Midbrain (tissue), 1 donor: ENCODE data around the gene IAH1.

Experiments used
- DNase-seq: peaks from one replicate; lab custom pipeline; 2025; lab: John Stamatoyannopoulos, UW

Gene IAH1, protein sequence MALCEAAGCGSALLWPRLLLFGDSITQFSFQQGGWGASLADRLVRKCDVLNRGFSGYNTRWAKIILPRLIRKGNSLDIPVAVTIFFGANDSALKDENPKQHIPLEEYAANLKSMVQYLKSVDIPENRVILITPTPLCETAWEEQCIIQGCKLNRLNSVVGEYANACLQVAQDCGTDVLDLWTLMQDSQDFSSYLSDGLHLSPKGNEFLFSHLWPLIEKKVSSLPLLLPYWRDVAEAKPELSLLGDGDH

GRCh38 chr2:9474361-9475057 is at the start of gene IAH1:
Gene IAH1, plus strand, starts transcription at chr2:9474551. Its CDS starts 16 bp downstream, at chr2:9474567.
- DNase-seq, result peak; percentile 66

DNA sequence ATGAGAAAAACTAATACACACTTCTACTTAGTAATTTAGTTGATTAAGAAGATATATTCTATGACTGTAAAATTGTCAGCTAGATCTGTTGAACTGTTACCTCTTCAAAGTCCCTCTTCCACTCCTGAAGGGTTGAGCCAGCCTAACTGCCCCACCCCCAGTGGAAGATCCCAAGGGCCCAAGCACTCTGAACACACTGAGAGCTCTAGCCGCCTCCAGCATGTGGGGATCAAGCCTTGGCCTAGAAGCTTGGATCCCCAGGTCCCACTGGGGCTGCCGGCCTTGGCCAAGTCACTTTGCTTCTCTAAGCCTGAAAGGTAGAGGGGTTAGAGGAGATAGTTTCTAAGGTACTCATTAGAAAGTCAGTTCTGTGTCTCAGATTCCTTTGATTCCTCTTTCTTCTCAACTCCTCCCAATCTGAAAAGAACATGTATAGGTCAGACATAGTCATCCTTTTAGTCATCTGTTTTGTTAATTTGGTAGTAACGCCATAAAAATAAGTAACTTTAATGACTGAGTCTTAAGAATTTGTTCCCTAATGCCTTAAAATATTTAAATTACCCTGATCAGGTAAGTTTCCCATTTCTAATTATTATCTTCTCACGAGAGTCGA is 45.3 kb upstream of the IAH1 start:
- DNase-seq, result no peak

DNA sequence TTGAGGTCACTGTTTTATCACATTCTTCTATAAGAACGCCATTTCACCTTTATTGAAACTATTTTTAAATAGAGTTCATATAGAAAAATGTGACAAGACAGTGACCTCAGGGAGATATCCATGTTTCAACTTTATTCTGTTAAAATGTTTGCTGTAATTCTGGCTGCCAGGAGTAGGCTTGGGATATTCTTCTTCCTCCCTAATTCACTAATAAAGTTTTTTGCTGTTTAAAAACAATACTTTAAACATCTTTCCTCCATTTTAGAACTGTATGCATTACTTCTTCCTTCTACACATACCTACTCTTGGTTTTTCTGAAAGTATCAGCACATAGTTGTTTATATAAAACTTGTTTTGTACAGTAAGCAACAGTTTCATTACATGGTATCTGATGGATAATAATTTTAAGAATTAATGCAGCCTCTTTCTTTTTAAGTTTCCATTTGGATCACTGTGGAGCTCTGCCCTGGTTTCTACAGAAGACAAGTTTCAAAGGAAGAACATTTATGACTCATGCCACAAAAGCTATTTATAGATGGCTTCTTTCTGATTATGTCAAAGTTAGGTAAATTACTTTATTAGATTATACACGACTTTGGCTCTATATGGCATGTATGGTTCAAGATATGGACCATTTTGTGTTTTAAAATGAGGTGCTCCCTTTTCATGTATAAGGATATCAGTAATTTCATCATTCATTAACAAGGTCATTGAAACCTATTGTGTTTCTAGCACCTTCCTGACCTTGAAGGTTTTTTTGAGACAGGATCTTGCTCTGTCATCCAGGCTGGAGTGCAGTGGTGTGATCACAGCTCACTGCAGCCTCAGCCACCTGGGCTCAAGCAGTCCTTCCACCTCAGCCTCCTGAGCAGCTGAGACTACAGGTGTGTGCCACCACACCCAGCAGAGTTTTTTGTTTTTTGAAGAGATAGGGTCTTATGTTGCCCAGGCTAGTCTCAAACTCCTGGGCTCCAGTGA is 43.7 kb upstream of the IAH1 start:
- no peak for DNase-seq

DNA sequence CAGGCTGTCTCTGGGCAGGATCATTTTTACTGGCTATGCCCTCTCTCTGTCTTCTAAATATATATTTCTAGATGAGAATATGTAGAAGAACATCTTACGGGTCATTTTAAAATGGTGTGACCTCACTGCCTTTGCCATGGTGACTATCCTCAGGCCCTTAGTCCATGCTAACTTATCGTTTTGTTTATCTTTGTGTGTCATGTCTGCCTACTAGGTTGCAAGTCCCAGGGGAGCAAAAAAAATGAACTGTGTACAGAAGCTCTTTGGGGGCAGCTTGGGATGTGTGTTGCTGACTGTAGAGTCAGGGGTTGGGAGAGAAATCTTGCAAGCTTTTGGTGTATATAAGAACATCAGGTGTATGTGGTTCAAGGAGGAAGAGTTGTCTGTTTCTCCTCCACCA is 39.9 kb upstream of the IAH1 start:
- no peak for DNase-seq

DNA sequence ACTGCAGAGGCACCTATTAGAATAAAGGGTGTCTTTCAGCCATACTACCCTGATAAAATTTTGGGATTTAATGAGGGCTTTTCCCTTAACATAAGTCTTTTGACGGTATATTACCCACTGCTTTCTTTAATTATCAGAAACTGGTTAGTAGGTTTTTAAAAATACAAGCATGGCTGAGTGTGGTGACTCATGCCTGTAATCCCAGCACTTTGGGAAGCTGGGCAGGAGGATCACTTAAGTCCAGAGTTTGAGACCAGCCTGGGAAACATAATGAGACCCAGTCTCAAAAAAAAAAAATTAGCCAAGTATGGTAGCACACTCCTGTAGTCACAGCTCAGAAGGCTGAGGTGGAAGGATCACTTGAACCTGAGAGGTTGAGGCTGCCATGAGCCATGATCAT is 34.8 kb upstream of the IAH1 start:
- DNase-seq, result no peak

DNA sequence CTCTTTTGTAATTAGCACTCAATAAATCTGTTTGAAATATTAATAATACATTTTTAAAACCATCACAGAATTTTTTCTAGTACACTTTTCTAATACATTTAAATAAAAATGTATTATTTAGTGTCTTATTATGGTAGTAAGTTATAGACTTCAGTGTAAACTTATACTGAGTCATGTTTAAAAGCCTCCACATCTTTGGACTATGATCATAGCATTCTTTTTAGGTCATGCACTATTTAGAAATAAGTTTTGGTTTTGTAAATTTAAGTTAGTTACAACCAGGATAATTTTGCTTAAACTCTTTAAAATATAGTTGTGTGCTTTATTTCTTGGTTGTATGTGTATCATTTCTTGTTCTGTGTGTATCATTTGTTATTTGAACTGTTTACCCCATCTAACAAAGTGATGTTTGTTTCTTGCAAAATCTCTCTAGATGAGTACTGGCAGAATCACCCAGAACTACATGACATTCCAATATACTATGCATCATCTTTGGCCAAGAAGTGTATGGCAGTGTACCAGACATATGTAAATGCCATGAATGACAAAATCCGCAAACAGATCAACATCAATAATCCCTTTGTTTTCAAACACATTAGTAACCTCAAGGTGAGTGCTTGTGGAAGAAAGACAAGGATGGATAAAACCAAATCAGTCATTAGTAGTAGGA is 34.2 kb upstream of the IAH1 start:
- DNase-seq, result no peak

DNA sequence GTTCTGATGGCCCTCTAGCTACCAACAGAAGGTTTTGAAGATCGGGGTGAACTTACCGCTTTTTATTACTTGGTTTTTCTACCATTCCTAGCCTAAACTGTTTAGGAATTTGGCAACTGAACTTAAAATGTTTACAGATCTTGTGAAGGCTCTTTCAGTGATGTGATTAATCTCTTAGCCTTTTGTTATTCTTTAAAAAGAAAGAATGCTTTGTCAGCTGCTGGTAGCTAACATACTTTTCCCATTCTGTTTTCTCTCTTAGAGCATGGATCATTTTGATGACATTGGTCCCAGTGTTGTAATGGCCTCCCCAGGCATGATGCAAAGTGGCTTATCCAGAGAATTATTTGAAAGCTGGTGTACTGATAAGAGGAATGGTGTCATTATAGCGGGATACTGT is 32.8 kb upstream of the IAH1 start:
- no peak for DNase-seq

GRCh38 chr2:9443526-9443925 is 30.8 kb upstream of the IAH1 start:
- DNase-seq, result no peak

- DNase-seq, result no peak
These were observed 29.3 kb upstream of the IAH1 start for GRCh38 chr2:9445089-9445488.

- DNase-seq, result no peak
These were observed 23.1 kb upstream of the IAH1 start for GRCh38 chr2:9451231-9451630.

- DNase-seq, result no peak
These were observed 13.8 kb upstream of the IAH1 start for GRCh38 chr2:9460441-9461017.

DNA sequence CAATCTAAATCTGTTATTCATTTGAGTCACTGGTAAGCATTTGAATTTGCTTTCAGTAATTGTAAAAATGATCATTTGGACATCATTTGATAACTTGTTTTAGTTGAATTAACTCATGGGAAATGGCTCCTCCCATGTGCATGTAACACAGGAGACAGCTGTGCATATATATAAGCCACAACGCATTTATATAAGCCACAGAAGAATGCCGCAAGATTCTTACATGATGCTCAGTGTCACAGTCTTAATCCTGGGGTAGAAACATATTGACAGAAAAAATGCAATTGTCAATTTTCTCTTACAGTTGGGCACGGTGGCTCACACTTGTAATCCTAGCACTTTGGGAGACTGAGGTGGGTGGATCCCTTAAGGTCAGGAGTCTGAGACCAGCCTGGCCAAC is 13.3 kb upstream of the IAH1 start:
- no peak for DNase-seq

- DNase-seq, result no peak
These were observed 12.0 kb upstream of the IAH1 start for GRCh38 chr2:9462313-9462712.

- no peak for DNase-seq
These were observed 11.3 kb upstream of the IAH1 start for GRCh38 chr2:9462886-9463697.

GRCh38 chr2:9463698-9464034 is 10.7 kb upstream of the IAH1 start:
- no peak for DNase-seq

- no peak for DNase-seq
These were observed 9.2 kb upstream of the IAH1 start for GRCh38 chr2:9465170-9465569.

DNA sequence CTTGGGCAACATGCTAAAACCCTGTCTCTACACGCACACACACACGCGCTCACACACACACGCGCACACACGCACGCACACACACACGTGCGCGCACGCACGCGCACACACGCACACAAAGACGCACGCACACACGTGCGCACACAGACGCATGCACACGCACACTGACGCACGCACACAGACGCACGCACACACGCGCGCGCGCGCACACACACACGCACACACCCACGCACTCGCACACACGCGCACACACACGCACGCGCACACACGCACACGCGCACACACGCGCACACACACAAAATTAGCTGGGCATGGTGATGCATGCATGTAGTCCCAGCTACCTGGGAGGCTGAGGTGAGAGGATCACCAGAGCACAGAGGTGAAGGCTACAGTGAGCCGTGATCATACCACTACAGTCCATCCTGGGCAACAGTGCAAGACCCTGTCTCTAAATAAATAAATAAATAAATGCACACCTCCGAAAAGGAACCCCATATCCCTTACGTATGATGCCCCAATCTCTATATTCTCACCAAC is 8.1 kb upstream of the IAH1 start:
- no peak for DNase-seq

- DNase-seq, result no peak
These were observed 6.7 kb upstream of the IAH1 start for GRCh38 chr2:9467687-9468086.

GRCh38 chr2:9471206-9471605 is 3.1 kb upstream of the IAH1 start:
- DNase-seq, result no peak

- no peak for DNase-seq
These were observed 1.8 kb upstream of the IAH1 start for GRCh38 chr2:9472511-9472910.
